SKM-1 (cell line): ENCODE results near the gene RNF138.
"Not testable (repeated sequence)": the region's sequence is repeated elsewhere in the genome, so short reads cannot be mapped to it uniquely, and the experiment has no call there.

Experiments used
- DNase-seq: peaks from one replicate; lab custom pipeline; 2025; ENCODE audit not compliant: unreplicated experiment; lab: John Stamatoyannopoulos, UW

RNF138 gene

GRCh38 chr18:32095192-32095899, 3.7 kb downstream of the RNF138 start:
- no peak for DNase-seq

GRCh38 chr18:32095900-32096229, 4.2 kb downstream of the RNF138 start:
- no peak for DNase-seq

GRCh38 chr18:32096946-32097345, 5.3 kb downstream of the RNF138 start:
- DNase-seq, result no peak

GRCh38 chr18:32104516-32104915, 12.8 kb downstream of the RNF138 start:
- DNase-seq, result no peak

GRCh38 chr18:32110005-32110404, 18.3 kb downstream of the RNF138 start:
- no peak for DNase-seq

GRCh38 chr18:32111706-32112105, 20.0 kb downstream of the RNF138 start:
- DNase-seq, result no peak

- no peak for DNase-seq
Observed at GRCh38 chr18:32112826-32113225, 21.2 kb downstream of the RNF138 start.

GRCh38 chr18:32114293-32114942, 22.7 kb downstream of the RNF138 start:
- DNase-seq, result no peak

GRCh38 chr18:32122039-32122438, 30.4 kb downstream of the RNF138 start:
- DNase-seq, result no peak

- DNase-seq, result no peak
Observed at GRCh38 chr18:32126538-32126937, 34.9 kb downstream of the RNF138 start.

- DNase-seq, result no peak
Observed at GRCh38 chr18:32135625-32136024, 44.0 kb downstream of the RNF138 start.

GRCh38 chr18:32138332-32138982, 46.8 kb downstream of the RNF138 start:
- DNase-seq, result no peak

- no peak for DNase-seq
Observed at GRCh38 chr18:32139835-32140283, 48.2 kb downstream of the RNF138 start.

GRCh38 chr18:32148185-32148870, 56.7 kb downstream of the RNF138 start:
- no peak for DNase-seq

GRCh38 chr18:32152705-32153448, 61.2 kb downstream of the RNF138 start:
- DNase-seq, result no peak

GRCh38 chr18:32156855-32157254, 65.2 kb downstream of the RNF138 start:
- DNase-seq, result peak; percentile 4

- DNase-seq, result no peak
Observed at GRCh38 chr18:32157580-32157979, 65.9 kb downstream of the RNF138 start.

- peak; percentile 62 for DNase-seq
Observed at GRCh38 chr18:32158108-32158624, 66.5 kb downstream of the RNF138 start.

GRCh38 chr18:32158631-32159030, 67.0 kb downstream of the RNF138 start:
- not testable (repeated sequence) for DNase-seq

GRCh38 chr18:32160547-32160946, 68.9 kb downstream of the RNF138 start:
- no peak for DNase-seq
